HUES48 (cell line): ENCODE results near the gene RBM10.

Source experiments
- H3K27ac ChIP-seq: one replicate; pipeline ENCODE4 v1.7.0; 2013; ENCODE audit warnings: low read depth, low read length, inconsistent platforms
- H3K27me3 ChIP-seq: 2 replicates; pipeline ENCODE4 v1.6.1; 2013; ENCODE audit warnings: mild to moderate bottlenecking, low read length; ENCODE audit not compliant: control insufficient read depth, insufficient read depth
- H3K36me3 ChIP-seq: 2 replicates; pipeline ENCODE4 v1.6.1; 2013; ENCODE audit warnings: low read length; ENCODE audit not compliant: control insufficient read depth, insufficient read depth
- H3K4me1 ChIP-seq: 2 replicates; pipeline ENCODE4 v1.6.1; 2013; ENCODE audit warnings: mild to moderate bottlenecking, low read length; ENCODE audit not compliant: control insufficient read depth, insufficient read depth
- H3K4me3 ChIP-seq: 2 replicates; pipeline ENCODE4 v1.5.1; 2013; ENCODE audit warnings: mild to moderate bottlenecking, low read depth, low read length
- H3K9ac ChIP-seq: 2 replicates; pipeline ENCODE4 v1.6.1; 2013; ENCODE audit warnings: mild to moderate bottlenecking, low read depth, low read length, moderate library complexity
- H3K9me3 ChIP-seq: 2 replicates; pipeline ENCODE4 v1.6.1; 2013; ENCODE audit warnings: low read length; ENCODE audit not compliant: control insufficient read depth, insufficient read depth

The RBM10 gene

DNA sequence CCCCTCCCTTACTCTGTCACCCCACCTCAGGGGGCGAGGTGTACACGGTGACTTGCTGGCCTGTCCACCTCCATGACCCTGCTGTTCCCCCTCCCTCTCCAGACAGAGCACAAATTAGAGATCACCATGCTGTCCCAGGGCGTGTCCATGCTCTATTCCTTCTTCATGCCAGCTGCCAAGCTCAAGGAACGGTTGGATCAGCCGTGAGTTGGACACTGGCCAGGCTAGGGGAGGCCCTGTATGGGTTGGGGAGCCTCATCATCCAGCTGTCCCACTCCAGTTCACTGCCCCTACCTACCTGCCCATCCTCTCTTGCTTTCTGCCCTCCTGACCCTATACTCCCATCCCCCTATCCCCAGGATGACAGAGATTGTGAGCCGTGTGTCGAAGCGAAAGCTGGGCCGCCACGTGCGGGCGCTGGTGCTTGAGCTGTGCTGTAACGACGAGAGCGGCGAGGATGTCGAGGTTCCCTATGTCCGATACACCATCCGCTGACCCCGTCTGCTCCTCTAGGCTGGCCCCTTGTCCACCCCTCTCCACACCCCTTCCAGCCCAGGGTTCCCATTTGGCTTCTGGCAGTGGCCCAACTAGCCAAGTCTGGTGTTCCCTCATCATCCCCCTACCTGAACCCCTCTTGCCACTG is 69.5 kb downstream of the RBM10 start:
- Histone ChIP-seq H3K9me3 (no peaks in the 10 kb centered on the region), H3K27me3 (no peaks in the 10 kb centered on the region), H3K36me3 (peaks cover 71% of the 10 kb centered on the region), H3K9ac (no peak overlapping the region), H3K4me3 (no peak overlapping the region), H3K27ac (no peak overlapping the region), H3K4me1 (peaks cover 13% of the 10 kb centered on the region)

DNA sequence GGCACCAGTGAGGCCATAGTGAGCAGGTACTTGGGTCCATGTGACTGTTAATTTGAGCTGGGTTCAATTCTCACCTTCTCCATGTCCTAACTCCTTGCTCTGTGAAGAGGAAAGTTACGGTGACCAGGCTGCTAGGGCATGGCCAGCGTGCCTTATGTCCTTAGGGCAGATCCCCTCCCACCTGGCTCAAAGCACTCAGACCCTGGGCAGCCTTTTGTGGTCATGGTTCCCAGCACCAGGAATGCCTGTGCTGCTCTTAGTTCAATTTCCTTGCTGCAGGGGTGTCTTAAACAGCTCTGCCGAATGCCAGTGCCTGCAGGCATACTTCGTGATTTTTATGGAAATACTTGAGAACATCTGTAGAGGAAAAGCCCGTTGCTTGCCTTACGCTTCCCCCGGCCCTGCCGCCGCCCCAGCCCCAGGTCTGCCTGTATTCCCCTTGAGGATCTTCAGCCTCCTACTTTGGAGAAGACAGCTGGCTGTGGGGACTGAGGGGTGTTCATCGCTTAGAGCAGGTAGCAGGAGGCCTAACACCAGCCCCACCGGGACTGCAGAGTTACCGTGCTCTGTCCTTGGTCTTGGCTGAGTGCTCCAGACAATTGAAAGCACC is 70.4 kb downstream of the RBM10 start:
- Histone ChIP-seq H3K36me3 (peaks cover 63% of the 10 kb centered on the region), H3K9ac (no peak overlapping the region), H3K27me3 (no peaks in the 10 kb centered on the region), H3K4me3 (no peak overlapping the region), H3K4me1 (peaks cover 21% of the 10 kb centered on the region), H3K9me3 (no peaks in the 10 kb centered on the region), H3K27ac (no peak overlapping the region)

DNA sequence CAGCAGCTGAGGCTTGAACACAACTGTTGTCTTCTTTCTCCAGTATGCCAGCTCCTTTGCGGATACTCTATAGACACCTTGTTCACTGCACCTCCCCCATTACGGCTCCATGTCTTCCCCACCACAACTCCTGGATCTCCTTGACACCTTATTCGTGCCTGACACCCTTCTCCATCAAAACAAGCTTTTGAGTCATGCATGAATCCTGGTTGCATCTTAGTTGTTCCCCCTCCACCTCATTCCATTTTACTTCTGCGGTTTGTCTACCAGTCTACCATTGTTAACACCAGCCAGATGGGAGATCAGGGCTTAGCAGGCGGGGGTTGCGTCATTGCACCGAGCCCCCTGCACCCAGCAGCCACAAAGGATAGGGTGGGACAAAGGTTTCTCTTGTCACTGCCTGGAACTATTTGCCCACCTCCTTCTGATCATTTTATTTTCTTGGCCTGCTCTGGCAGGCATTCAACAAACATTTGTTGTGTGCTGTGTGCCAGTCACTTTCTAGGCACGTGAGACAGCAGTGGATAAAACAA is 71.4 kb downstream of the RBM10 start:
- Histone ChIP-seq H3K9me3 (no peaks in the 10 kb centered on the region), H3K27me3 (no peaks in the 10 kb centered on the region), H3K9ac (no peak overlapping the region), H3K36me3 (peaks cover 61% of the 10 kb centered on the region), H3K4me1 (peaks cover 24% of the 10 kb centered on the region), H3K27ac (peak overlapping the region; percentile 91), H3K4me3 (no peak overlapping the region)

DNA sequence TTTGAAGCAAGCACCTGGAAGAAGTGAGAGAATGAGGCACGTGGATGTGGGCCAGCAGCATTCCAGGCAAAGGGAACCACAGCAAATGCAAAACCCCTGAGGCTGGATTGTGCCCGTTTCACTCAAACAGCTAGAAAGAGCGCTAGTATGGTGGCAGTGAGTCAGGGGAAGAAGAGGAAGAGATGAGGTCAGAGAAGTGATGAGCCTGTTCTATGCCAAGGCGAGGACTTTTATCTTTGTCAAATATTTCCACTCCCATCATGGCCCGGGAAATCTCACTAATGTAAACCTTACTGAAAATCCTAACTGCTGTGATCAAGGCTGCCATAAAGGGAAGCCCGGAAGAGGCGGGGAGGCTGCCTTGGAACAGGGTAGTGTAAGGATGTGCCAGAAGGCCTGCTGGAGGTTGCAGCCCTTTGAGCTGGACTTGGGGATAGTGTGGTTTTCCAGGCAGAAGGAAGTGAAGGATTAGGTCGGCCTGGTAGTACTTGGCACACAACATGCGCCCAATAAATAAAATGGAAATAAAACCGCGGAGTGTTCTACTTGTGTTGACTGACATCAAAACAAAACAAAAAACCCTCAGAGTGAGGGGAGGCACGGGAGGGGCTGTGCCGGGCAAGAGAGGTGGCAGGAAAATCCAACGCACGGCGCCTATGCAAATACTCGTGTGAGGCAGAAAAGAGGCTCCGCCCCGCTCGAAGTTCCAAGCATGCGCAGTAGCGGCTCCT is 72.3 kb downstream of the RBM10 start:
- peaks cover 24% of the 10 kb centered on the region for H3K4me1 ChIP-seq
- no peaks in the 10 kb centered on the region for H3K9me3 ChIP-seq
- peaks cover 61% of the 10 kb centered on the region for H3K36me3 ChIP-seq
- no peaks in the 10 kb centered on the region for H3K27me3 ChIP-seq
- peak overlapping the region; percentile 65; the same call in 1 of the 2 replicates for H3K9ac ChIP-seq
- H3K4me3 ChIP-seq, result peak overlapping the region; percentile 58
- H3K27ac ChIP-seq, result peak overlapping the region; percentile 91

DNA sequence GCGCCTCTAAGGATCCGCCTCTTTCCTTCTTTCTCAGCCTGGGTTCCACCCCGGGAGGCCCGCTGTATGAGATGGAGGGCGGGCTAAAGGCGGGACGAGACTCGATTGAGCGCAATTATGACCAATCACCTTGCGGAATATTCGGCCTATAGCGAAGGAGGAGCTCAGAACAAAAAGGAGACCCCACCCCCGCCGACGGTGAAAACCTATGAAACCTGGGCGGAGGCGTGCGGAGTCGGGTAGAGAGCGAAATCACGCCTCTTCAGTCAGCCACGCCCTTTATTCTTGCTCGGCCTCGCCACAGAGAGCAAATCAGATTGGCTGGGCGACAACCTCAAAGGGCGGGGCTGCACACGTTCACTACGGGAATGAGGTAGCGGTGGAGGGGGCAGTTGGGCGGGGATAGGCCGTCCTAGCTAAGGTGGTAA is 72.8 kb downstream of the RBM10 start:
- Histone ChIP-seq H3K27ac (peak overlapping the region; percentile 91), H3K9me3 (no peaks in the 10 kb centered on the region), H3K4me3 (peak overlapping the region; percentile 85), H3K4me1 (peaks cover 24% of the 10 kb centered on the region), H3K9ac (peak overlapping the region; percentile 99), H3K36me3 (peaks cover 57% of the 10 kb centered on the region), H3K27me3 (no peaks in the 10 kb centered on the region)

DNA sequence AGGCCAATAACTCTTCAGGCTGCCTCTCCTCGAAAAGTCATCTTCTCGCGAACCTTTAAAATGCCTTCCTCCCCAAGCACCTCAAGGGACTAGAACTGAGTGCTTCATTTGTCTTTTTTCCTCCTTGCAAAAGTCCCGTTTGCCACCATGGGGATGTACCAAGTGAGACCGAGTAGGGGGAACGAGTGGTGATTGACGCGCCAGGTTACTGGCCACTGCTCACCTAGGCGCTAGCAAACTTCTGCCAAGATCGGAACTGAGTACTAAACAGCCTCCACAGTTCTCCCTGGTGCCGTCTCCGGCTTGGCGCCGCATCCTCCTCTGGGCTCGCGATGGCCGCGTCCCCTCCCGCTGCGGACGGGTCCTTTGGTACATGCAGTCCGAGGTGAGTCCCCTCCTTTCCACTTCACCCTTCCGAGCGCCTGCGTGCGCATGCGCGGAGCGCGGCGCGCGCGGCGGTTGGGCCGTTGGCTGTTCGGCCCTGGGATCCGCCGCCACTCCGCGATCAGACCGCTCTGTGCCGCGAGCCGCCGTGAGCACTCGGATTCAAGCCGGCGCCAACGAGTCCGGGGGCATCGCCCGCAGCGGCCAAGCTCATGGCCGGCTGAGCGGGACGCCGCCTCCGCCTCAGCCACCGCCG is 73.4 kb downstream of the RBM10 start, which contains the start of gene CDK16:
Gene CDK16 (plus strand): TSS at position 402 of the 640 bp plus-strand sequence. CDS start 4,877 bp downstream, outside the sequence.
- H3K27me3 ChIP-seq, result no peaks in the 10 kb centered on the region
- peaks cover 57% of the 10 kb centered on the region for H3K36me3 ChIP-seq
- no peaks in the 10 kb centered on the region for H3K9me3 ChIP-seq
- peaks cover 24% of the 10 kb centered on the region for H3K4me1 ChIP-seq
- H3K9ac ChIP-seq, result peak within 1 kb of the TSS; percentile 99
- H3K27ac ChIP-seq, result peak within 1 kb of the TSS; percentile 91
- H3K4me3 ChIP-seq, result peak within 1 kb of the TSS; percentile 85

DNA sequence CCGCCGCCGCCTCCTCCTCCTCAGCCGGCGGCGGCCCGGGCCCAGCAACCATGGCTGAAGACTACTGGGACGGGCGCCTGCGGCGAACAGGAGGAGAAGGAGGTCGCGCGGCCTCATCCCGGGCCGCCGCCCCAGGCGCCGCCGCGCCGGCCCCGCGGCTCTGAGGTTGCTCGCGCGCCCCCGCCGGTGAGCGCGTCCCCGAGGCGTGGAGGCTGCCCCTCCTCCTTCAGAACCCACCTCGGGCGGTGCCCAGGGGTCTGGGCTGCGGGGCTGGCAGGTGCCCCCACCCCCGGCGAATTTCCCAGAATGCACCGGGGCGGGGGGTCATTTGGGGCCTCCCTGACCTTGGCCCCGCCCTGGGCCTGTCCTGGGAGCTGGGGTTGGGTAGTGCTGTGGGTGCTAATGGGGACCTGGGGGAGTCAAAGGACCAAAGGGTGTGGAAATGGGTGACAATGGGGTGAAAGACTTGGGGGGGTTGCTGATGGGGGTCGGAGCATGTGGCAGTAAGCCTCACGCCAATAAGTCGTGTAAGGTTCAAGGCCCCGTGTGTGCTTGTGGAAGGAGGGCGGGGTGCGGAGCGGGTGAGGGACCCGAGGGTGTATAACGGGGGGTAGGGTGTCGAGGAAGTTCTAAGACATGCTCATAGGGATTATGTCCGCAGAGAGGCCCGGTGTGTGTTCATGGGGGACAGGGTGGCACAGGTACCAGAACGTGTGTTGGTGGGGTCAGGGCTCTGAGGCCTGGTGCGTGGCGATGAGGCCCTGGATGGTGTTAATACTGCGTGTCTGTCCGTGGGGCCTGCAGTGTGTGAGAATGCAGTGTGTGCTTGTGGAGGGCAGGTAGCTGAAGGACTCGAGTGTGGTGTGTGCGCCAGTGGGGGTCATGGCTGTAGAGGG is 74.1 kb downstream of the RBM10 start:
- peak overlapping the region; percentile 99 for H3K9ac ChIP-seq
- peak overlapping the region; percentile 87 for H3K27ac ChIP-seq
- peaks cover 24% of the 10 kb centered on the region for H3K4me1 ChIP-seq
- H3K27me3 ChIP-seq, result no peaks in the 10 kb centered on the region
- H3K4me3 ChIP-seq, result peak overlapping the region; percentile 85
- H3K36me3 ChIP-seq, result peaks cover 59% of the 10 kb centered on the region
- no peaks in the 10 kb centered on the region for H3K9me3 ChIP-seq

DNA sequence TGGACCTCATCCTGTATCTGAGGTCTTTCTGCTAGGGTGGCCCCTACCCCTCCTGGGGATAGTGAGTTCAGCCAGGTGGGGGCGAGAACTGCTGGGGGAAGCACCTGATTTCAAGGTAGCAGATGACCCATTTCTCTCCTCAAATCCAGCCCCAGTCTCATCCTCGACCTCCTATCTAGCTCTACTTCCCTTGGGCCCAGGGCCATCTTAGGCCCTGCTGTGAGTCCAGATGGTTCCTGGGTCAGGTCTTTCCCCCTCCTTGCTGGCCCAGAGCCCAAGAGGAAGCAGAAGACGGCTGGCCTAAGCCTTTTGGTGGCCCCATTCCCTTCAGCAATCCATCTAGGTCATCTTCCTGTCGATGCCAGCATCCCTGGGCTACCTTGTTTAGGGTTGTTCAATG is 76.7 kb downstream of the RBM10 start:
- Histone ChIP-seq H3K4me1 (peaks cover 20% of the 10 kb centered on the region), H3K27me3 (no peaks in the 10 kb centered on the region), H3K27ac (no peak overlapping the region), H3K9me3 (no peaks in the 10 kb centered on the region), H3K36me3 (peaks cover 59% of the 10 kb centered on the region), H3K4me3 (no peak overlapping the region), H3K9ac (no peak overlapping the region)

DNA sequence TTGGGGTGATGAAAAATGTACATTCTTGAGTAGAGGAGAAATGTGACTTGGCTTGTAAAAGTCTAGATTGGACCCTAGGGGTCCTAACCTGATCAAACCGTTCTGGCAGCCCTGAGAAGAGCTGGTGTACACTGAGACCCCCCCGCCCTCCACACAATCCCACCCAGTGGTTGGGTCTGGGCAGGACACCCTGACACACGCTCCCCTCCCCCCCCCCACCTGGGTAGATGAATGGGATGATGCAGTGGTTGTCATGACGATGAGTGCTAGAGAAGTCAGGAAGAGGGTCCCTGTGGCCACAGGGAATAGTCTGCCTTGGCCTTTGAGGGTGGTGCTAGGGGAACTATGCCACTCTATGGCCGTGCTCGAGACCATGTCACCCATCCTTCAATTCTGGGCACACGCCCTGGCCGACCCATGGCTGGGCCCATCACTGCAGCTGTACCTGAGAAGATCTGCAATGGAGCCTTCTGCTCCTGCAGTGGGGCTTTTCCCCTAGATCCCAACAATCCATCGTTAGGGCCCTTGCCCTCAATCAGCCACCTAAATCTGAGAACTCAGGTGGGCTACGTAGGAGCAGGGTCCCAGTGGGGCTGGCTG is 77.8 kb downstream of the RBM10 start:
- H3K4me3 ChIP-seq, result no peak overlapping the region
- H3K4me1 ChIP-seq, result peaks cover 12% of the 10 kb centered on the region
- peaks cover 69% of the 10 kb centered on the region for H3K36me3 ChIP-seq
- no peak overlapping the region for H3K9ac ChIP-seq
- H3K9me3 ChIP-seq, result no peaks in the 10 kb centered on the region
- H3K27me3 ChIP-seq, result no peaks in the 10 kb centered on the region
- no peak overlapping the region for H3K27ac ChIP-seq
